Subcutaneous abdominal adipose tissue (tissue), 5 donors: ENCODE measurements around the gene PLA2G10.
"Not testable (repeated sequence)": the region's sequence is repeated elsewhere in the genome, so short reads cannot be mapped to it uniquely, and the experiment has no call there.

Experiments used
- H3K27ac ChIP-seq: one replicate; pipeline ENCODE4 v1.7.0; 2013; ENCODE audit warnings: low read depth, mild to moderate bottlenecking, inconsistent platforms, low read length, moderate library complexity
- H3K27me3 ChIP-seq, 5 donors: one replicate each; pipeline ENCODE4 v1.7.0; 2013; ENCODE audit warnings: low read length in 5 of 5, inconsistent platforms in 1 of 5; ENCODE audit not compliant: control insufficient read depth in 5 of 5, insufficient read depth in 4 of 5
- H3K36me3 ChIP-seq, 5 donors: one replicate each; pipeline ENCODE4 v1.7.0; 2013; ENCODE audit warnings: low read length in 5 of 5; ENCODE audit not compliant: control insufficient read depth in 5 of 5, insufficient read depth in 5 of 5
- H3K4me1 ChIP-seq, 5 donors: one replicate each; pipeline ENCODE4 v1.7.0; 2013; ENCODE audit warnings: low read length in 5 of 5, mild to moderate bottlenecking in 3 of 5, moderate library complexity in 1 of 5; ENCODE audit not compliant: control insufficient read depth in 5 of 5, insufficient read depth in 5 of 5
- H3K4me3 ChIP-seq, 5 donors: one replicate each; pipeline ENCODE4 v1.7.0; 2013; ENCODE audit warnings: low read length in 5 of 5, low read depth in 1 of 5
- H3K9ac ChIP-seq, 5 donors: one replicate each; pipeline ENCODE4 v1.7.0; 2013; ENCODE audit warnings: low read length in 5 of 5, mild to moderate bottlenecking in 4 of 5, moderate library complexity in 3 of 5
- H3K9me3 ChIP-seq, 5 donors: one replicate each; pipeline ENCODE4 v1.7.0; 2013; ENCODE audit warnings: low read length in 5 of 5; ENCODE audit not compliant: control insufficient read depth in 5 of 5
- donor health status: healthy.
- donor health status: healthy.
- donor health status: healthy.
- donor health status: healthy.
- donor health status: healthy.

PLA2G10 gene

DNA sequence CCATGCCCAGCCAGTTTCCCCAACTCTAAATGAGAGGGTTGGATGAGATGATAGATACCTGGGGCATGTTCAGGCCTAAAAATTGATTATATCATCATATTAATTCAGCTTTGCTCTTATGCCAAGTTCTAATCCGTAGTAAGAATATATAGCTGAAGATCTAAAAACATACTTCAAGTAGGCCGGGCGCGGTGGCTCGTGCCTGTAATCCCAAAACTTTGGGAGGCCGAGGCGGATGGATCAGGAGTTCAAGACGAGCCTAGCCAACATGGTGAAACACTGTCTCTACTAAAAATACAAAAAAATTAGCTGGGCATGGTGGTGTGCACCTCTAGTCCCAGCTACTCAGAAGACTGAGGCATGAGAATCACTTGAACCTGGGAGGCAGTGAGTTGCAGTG lies 12.0 kb downstream of the PLA2G10 start:
- Histone ChIP-seq H3K36me3 (no peaks in the 10 kb centered on the region), H3K9ac (no peak overlapping the region), H3K27me3 (peaks cover 0 to 3% (median 0%) of the 10 kb centered on the region in 5 donors), H3K4me1 (no peaks in the 10 kb centered on the region), H3K27ac (no peak overlapping the region), H3K4me3 (no peak overlapping the region), H3K9me3 (no peaks in the 10 kb centered on the region)

DNA sequence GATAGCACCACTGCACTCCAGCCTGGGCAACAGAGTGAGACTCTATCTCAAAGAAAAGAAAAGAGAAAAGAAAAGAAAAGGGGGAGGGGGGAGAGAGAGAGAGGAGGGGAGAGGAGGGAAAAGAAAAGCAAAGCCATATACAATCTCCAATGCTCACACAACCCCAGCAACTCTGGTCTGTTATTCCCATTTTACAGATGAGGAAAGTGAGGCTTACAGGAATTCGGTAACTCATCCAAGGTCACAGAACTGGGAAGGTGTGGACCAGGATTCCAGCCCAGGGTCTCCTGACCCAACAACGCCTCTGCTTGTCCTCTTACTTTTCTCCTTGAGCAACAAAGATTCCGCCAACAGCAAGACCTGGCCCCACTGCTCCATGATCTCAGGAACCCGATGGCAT lies 13.0 kb downstream of the PLA2G10 start:
- Histone ChIP-seq H3K9ac (no peak overlapping the region), H3K4me3 (no peak overlapping the region), H3K27ac (no peak overlapping the region), H3K36me3 (no peaks in the 10 kb centered on the region), H3K4me1 (no peaks in the 10 kb centered on the region), H3K9me3 (no peaks in the 10 kb centered on the region), H3K27me3 (peaks cover 0 to 3% (median 0%) of the 10 kb centered on the region in 5 donors)

DNA sequence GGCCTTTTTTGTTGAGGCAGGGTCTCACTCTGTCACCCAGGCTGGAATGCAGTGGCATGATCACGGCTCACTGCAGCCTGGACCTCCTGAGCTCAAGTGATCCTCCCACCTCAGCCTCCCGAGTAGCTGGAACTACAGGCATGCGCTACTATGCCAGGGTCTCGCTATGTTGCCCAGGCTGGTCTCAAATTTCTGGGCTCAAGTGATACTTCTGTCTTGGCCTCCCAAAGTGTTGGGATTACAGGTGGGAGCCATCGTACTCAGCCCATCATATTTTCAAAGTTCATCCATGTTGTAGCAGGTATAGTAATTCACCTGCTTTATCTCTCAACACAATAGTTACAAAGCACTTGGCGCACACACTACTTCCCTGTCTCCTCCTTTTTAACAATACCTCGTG lies 13.7 kb downstream of the PLA2G10 start:
- not testable (repeated sequence) for H3K27ac ChIP-seq, H3K9ac ChIP-seq, H3K4me1 ChIP-seq, H3K36me3 ChIP-seq, H3K4me3 ChIP-seq, H3K27me3 ChIP-seq, H3K9me3 ChIP-seq

DNA sequence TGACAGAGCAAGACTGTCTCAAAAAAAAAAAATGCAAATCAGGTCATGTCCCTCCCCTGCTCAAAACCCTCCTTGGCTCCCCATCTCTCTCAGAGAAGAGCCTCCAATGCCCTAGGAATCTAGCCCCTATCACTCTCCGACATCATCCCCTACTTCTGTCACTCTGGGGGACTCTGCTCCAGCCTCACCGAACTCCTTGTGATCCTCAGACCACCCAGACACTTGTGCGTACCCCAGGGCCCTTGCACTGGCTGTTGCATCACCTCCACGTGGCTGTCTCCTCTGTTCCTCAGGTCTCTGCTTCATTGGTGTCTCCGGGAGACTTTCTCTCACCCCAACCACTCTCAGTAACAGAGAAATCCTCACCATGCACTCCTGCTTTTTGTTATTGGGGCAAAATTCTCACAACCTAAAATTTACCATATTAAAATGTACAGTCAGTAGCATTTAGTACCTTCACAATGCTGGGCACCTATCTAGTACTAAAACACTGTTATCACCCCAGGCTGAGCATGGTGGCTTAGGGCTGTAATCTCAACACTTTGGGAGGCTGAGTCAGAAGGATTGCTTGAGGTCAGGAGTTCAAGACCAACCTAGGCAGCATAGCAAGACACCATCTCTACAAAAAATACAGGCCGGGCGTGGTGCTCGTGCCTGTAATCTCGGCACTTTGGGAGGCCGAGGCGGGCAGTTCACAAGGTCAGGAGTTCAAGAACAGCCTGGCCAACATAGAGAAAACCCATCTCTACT lies 15.2 kb downstream of the PLA2G10 start:
- Histone ChIP-seq H3K4me1 (no peaks in the 10 kb centered on the region), H3K9me3 (no peaks in the 10 kb centered on the region), H3K9ac (no peak overlapping the region), H3K36me3 (no peaks in the 10 kb centered on the region), H3K4me3 (no peak overlapping the region), H3K27ac (no peak overlapping the region), H3K27me3 (peaks cover 0 to 3% (median 0%) of the 10 kb centered on the region in 5 donors)

DNA sequence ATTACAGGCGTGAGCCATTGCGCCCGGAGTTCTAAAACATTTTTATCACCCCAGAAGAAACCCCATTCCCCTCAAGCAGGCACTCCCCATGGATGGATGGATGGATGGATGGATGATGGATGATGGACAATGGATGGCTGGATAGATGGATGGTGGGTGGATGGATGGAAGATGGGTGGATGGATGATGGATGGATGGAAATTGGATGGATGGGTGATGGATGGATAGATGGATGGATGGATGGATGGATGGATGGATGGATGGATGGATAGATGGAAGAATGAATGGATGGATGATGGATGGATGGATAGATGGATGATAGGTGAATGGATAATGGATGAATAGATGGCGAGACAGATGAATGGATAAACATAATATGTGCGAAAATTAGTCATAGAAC lies 16.5 kb downstream of the PLA2G10 start:
- no peaks in the 10 kb centered on the region for H3K4me1 ChIP-seq
- no peak overlapping the region for H3K9ac ChIP-seq
- H3K27me3 ChIP-seq, result peaks cover 0 to 3% (median 0%) of the 10 kb centered on the region in 5 donors
- H3K9me3 ChIP-seq, result no peaks in the 10 kb centered on the region
- no peaks in the 10 kb centered on the region for H3K36me3 ChIP-seq
- H3K4me3 ChIP-seq, result no peak overlapping the region
- H3K27ac ChIP-seq, result no peak overlapping the region

DNA sequence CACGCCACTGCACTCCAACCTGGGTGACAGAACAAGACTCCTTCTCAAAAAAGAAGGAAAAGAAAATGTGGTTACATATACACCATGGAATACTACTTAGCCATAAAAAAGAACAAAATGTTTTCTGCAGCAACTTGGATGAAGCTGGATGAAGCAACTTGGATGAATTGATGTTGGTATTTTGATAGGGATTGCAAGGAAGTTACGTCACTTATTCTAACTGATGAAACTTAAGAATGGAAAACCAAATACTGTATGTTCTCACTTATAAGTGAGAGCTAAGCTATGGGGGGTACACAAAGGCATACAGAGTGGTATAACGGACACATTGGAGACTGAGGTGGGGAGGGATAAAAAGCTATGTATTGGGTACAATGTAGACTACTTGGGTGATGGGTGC lies 17.5 kb downstream of the PLA2G10 start:
- Histone ChIP-seq H3K27me3 (peaks cover 0 to 3% (median 0%) of the 10 kb centered on the region in 5 donors), H3K9me3 (no peaks in the 10 kb centered on the region), H3K4me3 (no peak overlapping the region), H3K9ac (no peak overlapping the region), H3K36me3 (no peaks in the 10 kb centered on the region), H3K4me1 (no peaks in the 10 kb centered on the region), H3K27ac (no peak overlapping the region)

DNA sequence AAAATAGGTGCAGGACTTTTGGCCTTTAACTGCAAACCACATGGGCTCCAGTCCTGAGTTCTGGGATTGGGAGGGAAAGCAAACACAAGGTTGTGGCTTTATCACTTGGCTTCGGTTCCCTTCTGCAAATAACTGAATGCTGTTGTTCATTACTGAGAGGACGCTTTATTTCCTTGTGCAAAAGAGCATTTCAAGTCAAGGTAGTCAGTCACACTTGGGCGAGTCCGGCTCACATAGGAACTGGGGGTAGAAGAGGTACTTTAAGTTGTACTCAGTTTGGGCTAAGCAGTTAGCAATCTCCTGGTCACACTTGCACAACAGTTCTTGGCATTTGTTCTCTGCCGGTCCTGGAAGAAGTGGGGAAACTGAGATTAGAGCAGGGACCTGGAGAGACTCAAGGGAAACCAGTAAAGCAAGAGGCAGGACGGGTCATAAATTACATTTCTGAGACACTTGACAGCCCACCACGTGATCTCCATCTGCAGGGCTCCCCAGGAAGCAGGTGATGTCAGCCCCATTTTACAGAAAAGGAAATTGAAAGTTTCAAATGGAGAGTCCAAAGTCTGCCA lies 21.6 kb downstream of the PLA2G10 start:
- Histone ChIP-seq H3K9me3 (no peaks in the 10 kb centered on the region), H3K4me3 (no peak overlapping the region), H3K9ac (no peak overlapping the region), H3K36me3 (peaks cover 0 to 20% (median 18%) of the 10 kb centered on the region in 5 donors), H3K4me1 (no peaks in the 10 kb centered on the region), H3K27me3 (no peaks in the 10 kb centered on the region), H3K27ac (no peak overlapping the region)

DNA sequence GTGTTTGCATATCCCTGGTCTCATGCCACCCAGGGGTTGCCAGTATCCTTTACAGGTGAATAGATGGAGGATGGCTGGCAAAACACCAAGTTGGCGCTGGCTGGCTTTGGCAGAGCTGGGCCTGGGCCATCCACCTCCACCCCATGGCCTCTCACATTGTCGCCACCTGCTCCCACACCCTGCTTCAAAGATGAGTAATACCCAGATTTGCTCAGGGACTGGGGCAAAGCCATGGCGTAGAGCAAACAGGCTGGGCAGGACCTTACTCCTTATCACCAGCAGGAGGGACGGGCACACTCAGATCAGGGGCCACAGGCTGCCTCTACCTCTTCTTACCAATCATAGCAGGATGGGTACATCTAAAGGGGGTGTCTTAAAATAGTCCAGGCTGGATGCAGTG lies 24.3 kb downstream of the PLA2G10 start:
- Histone ChIP-seq H3K9ac (no peak overlapping the region), H3K27ac (no peak overlapping the region)

DNA sequence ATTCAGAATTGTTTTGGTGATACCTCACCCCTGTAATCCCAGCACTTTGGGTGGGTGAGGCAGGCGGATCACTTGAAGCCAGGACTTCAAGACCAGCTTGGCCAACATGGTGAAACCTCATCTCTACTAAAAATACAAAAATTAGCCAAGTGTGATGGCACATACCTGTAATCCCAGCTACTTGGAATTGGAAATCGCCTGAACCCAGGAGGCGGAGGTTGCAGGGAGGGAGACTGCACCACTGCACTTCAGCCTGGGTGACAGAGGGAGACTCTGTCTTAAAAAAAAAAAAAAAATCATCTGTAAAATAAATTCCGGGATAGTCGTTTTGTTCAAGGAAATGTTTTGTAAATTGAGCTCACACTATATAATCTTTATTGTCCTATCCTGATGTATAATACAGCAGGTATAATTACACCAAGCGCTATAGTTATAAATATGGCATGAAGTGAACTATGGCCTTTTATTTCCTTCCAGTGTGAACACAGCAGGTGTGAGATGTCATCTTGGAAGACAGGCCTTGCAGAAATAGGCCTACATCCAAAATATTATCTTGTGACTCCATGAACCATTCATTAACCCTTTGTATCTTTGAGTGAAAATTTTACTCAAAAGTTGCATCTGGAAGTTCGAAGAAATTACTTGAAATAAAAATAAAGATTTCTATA lies 25.4 kb downstream of the PLA2G10 start:
- Histone ChIP-seq H3K4me1 (no peaks in the 10 kb centered on the region), H3K4me3 (no peak overlapping the region), H3K36me3 (peaks cover 13 to 57% (median 56%) of the 10 kb centered on the region in 5 donors), H3K9me3 (no peaks in the 10 kb centered on the region), H3K9ac (no peak overlapping the region), H3K27me3 (no peaks in the 10 kb centered on the region), H3K27ac (no peak overlapping the region)

More for the DNA sequence above, 24.3 kb downstream of the PLA2G10 start:
- no peaks in the 10 kb centered on the region for H3K9me3 ChIP-seq
- peaks cover 11 to 46% (median 45%) of the 10 kb centered on the region in 5 donors for H3K36me3 ChIP-seq
- no peak overlapping the region for H3K4me3 ChIP-seq
- no peaks in the 10 kb centered on the region for H3K27me3 ChIP-seq
- H3K4me1 ChIP-seq, result no peaks in the 10 kb centered on the region
